ENCODE measurements around the gene PTPN6.
A peak's percentile ranks its signal among the peaks of the same experiment; 100 is the strongest.

The PTPN6 gene

DNA sequence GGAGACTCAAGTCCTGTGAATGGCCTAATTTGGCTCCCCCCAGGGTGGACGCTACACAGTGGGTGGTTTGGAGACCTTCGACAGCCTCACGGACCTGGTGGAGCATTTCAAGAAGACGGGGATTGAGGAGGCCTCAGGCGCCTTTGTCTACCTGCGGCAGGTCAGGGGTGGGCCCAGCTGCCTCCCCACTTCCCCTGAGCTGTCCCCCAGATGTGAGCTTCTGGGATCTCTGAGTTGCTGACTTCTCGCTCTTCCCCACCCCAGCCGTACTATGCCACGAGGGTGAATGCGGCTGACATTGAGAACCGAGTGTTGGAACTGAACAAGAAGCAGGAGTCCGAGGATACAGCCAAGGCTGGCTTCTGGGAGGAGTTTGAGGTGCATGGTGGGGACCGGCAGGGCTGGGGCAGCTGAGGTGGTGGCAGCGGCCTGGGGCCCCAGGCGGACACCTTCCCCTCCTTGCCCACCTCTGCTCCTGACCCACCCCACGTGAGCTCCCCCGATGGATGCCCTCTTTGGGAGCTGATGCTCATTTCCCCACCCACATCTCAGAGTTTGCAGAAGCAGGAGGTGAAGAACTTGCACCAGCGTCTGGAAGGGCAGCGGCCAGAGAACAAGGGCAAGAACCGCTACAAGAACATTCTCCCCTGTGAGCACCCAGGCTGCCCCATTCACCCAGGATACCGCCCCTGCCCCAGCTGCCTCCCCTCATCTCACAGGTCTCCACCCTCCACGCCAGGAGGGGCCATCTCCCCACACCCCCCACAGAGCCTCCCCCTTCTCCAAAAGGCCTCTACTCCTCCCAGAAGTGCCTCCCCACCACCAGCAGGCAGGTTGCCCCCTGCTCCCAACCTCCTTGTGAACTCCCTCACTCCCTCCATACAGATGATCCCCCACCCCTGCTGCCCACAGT is 4.2 kb downstream of the PTPN6 start:
- no peak for FAIRE-seq

DNA sequence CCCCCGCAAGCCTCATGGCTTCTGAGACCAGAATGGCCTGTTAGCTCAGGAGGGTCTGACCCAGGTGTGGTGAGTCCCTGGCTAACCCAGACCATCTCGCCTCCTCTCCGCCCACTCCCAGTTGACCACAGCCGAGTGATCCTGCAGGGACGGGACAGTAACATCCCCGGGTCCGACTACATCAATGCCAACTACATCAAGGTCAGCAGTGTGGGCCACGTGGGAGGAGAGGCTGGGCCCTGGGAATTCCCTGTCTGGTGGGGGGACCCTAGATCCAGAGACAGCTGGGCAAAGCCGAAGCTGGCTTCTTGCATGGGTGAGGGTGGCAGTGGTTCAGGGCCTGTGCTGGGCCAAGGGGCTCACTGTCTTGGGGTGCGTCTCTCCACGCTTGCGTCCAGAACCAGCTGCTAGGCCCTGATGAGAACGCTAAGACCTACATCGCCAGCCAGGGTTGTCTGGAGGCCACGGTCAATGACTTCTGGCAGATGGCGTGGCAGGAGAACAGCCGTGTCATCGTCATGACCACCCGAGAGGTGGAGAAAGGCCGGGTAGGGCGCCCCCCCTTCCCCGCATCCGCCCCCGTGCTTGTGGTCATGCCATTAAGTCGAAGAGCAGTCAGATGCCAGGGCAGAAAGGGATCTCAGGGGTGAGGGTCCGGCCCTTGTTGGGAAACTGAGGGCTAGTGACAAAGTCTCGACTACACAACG is 5.0 kb downstream of the PTPN6 start:
- FAIRE-seq (peak; percentile 20), DNase-seq (ENCODE audit: low spot score) (no peak)

More for the DNA sequence above, 4.2 kb downstream of the PTPN6 start:
- DNase-seq (ENCODE audit: low spot score) = no peak

DNA sequence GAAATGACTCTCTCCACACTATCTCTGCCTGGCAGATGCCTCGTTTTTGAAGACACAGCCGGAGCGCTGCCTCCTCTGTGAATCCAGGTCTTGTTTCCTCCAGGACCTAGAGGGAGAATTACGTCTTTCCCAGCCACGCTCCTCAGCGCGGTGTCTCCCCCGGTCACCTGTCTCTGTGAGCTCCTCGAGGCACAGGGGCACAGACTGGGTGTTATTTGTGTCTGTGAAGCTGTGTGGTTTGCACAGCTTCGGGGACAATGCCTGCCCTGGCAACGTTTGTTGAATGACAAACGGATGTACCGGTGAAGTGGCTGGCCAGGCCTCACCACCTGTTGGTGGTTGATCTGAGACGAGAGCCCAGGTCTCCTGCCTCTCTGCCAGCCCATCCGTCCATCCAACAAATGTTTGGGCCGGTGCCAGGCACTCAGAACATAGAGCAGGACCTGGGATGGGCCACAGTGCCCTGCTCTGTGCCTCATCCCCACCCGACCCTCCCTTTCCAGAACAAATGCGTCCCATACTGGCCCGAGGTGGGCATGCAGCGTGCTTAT is 6.1 kb downstream of the PTPN6 start:
- FAIRE-seq (peak; percentile 53), DNase-seq (ENCODE audit: low spot score) (no peak)

DNA sequence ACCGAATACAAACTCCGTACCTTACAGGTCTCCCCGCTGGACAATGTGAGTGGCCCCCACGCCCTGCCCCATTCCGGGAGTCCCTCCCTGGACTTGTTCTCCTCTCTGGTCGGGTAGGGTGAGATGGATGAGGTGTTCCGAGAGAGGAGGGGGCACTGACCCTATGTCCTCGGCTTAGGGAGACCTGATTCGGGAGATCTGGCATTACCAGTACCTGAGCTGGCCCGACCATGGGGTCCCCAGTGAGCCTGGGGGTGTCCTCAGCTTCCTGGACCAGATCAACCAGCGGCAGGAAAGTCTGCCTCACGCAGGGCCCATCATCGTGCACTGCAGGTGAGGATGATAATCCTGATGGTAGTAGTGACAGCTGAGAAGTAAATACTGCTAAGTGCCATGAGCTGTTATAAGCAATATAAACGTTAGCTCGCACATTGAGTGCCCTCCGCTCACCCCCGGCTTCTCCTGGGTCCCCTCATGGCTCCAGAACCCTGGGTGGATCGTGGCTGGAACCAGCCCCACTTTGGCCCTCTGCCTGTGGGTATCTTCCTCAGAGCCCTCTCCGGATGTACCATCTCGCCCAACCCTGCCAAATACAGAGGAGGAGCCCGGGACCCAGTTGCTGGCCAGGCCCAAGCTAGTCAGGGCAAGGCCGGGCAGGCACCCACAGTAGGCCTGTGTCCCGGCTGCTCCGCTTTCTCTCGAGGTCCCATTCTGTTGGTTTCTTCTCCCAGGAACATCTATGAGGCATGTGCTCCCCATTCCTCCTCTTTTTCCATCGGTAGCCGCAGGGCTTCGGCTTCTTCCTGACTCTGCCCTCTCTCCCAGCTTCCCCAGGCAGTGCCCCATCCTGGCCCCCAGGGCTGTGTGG is 6.8 kb downstream of the PTPN6 start:
- DNase-seq (ENCODE audit: low spot score) (no peak), FAIRE-seq (no peak)

DNA sequence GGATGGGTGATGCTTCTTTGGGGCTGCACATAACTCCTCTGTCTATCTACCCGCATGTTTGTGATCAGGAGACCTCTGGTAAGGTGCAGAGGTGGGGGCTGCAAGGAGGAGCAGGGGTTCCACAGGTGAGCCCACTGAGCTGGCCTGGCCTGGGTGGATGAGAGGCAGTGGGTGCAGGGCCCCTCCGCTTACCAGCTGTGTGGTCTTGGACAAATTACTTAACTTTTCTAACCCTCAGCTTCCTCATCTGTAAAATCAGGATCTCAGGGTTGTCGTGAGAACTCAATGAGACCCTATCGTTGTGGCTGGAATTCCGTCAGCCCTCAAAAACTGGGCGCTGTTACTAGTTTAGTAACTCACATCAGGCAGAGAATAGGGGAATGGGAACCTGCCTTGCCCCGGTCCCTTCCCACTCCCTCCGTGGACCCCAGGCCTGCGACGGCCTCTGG is 7.5 kb downstream of the PTPN6 start:
- DNase-seq (ENCODE audit: low spot score) (no peak), FAIRE-seq (no peak)

DNA sequence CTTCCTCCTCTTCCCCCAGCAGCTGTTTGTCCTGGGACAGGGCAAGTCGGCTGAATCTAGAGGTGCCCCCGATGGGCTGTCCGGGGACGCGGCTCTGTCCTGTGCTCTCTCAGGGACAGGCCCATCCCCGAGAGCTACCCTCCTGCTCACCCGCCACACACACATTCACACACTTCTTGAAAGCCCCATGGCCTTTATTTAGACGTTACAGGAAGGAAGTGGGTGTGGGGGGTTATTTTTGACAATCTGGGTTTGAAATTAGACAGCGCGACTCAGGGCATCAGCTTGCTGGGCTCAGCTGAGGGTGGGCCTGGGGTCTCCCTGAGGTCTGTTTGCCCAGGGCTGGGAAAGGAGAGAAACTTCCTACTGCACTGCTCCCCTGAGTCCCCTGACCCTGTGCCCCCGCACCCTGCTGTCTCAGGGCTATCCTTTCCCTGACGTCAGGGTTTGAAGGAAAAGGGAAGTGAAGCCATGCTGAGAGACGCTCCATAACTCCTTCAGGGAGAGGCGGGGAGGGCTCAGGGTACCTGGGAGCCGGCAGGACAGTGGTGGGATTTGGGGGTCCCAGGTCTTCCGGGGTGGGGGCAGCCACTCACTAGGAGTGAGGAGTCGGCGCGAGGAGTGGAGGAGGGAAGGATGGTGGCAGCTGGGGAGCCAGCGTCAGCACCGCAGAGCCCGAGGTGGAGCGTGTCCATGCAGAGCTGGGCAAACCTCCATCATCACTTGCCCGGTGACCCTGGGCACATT is 8.1 kb downstream of the PTPN6 start:
- FAIRE-seq (no peak), DNase-seq (ENCODE audit: low spot score) (no peak)

DNA sequence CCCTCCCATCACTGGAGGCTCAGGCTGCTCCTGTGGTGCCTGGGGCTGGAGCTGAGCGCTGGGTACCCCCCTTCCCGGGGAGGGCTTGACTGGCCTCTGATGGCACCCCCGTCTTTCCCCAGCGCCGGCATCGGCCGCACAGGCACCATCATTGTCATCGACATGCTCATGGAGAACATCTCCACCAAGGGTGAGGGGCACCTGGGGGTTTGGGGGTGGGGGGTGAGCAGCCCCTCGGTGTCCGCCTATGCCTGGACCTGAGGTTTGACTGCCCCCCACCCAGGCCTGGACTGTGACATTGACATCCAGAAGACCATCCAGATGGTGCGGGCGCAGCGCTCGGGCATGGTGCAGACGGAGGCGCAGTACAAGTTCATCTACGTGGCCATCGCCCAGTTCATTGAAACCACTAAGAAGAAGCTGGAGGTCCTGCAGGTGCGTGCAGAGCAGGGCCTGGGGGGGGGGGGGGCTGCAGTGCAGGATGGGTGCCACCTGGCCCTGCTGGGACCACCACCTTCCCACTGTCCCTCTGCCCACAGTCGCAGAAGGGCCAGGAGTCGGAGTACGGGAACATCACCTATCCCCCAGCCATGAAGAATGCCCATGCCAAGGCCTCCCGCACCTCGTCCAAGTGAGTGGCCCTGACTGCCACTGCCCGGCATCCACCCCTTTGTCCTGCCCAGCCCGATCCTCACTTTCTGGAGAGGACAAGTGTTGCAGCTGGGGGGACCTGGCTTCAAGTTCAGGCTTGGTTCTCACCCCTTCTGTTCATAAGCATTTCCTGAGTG is 8.8 kb downstream of the PTPN6 start:
- peak; percentile 9 for FAIRE-seq

DNA sequence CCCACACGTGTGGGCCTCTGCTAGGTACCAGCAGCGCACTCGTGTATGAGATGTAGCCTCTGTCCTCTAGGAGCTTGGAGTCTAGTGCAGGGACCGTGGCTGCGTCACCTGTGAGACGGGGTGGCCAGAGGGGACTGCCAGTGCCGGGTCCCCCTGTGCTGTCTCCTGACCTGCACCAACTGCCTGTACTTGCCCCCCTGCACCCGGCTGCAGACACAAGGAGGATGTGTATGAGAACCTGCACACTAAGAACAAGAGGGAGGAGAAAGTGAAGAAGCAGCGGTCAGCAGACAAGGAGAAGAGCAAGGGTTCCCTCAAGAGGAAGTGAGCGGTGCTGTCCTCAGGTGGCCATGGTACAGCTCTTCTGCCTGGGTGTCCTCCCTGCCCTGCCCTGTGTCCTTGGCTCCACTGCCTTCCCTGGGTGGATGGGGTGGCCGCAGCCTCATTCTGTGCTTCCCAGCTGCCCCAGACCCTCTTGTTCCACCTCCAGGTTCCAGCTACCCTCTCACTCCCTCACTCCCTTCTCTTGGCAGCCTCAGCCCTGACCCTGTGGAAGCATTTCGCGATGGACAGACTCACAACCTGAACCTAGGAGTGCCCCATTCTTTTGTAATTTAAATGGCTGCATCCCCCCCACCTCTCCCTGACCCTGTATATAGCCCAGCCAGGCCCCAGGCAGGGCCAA is 9.6 kb downstream of the PTPN6 start:
- FAIRE-seq (no peak), DNase-seq (ENCODE audit: low spot score) (no peak)

More for the DNA sequence above, 8.8 kb downstream of the PTPN6 start:
- no peak for DNase-seq (ENCODE audit: low spot score)

DNA sequence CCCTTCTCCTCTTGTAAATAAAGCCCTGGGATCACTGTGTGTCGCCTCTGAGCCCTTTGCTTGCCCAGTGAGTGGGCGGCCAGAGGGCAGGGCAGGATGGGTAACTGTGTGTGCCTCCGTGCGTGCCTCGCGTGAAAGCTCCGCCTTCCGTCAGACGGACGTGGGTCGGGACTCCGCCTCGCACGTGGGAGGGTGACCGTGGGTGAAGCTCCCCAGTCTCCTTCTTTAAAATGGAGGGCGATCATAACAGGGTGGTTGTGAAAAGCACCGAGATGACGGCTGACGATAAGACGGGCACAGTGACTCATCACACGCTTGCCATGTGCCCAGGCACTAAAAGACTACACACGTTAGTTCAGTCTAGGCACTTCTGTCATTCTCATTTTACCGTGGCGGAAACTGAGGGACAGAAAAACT is 10.1 kb downstream of the PTPN6 start:
- peak; percentile 32 for FAIRE-seq
- peak; percentile 52 for DNase-seq (ENCODE audit: low spot score)

DNA sequence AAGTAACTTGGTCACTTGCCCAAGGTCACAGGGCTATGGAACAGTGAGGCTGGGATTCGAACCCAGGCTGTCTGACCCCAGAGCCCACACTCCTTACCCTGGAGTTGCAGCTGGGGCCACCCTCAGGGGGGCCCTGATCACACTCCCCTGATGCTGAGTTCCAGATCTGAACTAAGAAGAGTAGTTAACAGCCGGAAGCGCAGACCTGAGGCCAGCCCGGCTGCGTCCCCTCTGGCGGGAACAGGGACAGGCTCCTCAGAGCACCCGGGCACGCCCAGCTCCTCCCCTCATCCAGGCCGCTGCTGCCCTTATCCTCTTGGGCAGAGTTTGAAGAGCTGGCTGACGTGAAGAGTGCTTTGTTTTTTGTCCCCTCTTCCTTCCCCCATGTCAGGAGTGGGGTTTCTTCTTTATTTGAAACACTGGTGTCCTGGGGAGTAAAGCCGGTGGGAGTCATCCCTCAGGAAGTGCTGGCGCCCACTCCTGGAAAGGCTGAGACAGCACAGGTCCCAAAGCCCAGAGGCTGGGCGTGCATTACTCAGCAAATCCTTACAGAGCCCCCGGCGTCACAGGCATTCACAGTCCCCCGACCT is 10.6 kb downstream of the PTPN6 start:
- FAIRE-seq (peak; percentile 67), DNase-seq (ENCODE audit: low spot score) (peak; percentile 76)

DNA sequence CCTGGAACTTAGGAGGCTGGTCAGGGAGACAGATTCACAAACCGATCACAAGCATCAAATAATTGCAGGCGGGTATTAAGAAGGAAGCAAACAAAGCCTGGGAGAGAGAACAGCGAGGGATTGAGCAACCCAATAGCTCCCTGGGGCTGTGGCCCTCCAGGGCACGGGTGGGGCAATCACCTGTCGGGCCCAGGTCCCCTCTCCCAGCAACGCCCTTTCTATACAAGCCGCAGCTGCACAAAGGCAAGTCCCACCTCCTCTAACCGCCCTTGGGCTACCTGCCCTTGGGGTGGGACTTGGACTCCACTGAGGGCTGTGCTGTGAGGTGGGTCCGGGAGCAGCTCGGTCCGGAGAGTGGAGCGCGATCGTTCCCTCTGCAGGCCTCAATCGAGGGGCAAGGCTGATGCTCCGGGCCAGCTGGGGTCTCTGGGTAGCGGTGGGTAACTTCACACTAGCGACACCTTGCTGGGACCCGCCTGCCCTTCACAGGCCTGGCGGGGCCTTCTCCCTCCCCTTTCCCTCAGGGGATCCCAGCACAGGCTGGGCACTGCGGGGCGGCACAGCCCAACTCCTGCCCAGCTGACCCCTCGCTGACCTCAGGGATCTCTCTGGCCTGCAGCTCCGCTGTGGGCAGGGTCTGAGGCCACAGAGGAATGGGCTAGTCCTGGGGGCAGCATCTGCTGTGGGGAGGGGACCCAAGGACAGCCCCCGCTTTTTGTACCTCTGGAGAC is 11.3 kb downstream of the PTPN6 start:
- DNase-seq (ENCODE audit: low spot score) = no peak
- FAIRE-seq = no peak

DNA sequence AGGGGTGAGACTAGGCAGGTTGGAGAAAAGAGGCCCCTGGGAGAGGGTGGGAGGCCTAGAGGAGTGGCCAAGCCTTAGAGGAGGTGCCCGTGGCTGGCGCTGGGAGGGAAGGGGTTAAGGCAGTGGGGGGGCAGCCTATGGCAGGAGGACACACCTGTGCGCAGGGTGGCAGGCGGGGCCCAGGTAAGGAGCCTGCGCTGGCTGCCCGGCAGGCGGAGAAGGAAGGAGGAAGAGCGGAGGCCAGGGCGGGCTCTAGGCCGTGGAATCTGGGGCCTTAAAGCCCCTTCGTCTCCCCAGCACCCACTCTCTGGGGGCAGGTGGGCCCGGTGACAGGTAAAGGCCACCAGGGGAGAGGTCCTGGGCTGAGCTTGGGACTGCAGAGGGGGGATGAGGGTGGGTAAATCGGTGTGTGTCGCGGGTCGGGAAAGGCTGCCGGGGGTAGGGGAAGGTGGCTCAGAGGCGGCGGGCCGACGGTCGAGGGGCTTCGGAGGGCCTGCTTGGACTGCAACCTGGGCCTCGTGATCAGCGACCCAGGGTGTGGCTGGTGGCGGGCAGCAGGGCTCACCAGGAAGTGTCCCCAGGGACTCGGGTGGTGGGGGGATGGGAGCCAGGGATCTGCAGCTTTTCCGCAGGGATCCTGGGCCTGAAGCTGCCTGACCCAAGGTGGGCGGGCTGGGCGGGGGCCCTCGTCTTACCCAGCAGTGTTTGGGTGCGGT is 12.0 kb downstream of the PTPN6 start:
- FAIRE-seq (no peak), DNase-seq (ENCODE audit: low spot score) (no peak)

DNA sequence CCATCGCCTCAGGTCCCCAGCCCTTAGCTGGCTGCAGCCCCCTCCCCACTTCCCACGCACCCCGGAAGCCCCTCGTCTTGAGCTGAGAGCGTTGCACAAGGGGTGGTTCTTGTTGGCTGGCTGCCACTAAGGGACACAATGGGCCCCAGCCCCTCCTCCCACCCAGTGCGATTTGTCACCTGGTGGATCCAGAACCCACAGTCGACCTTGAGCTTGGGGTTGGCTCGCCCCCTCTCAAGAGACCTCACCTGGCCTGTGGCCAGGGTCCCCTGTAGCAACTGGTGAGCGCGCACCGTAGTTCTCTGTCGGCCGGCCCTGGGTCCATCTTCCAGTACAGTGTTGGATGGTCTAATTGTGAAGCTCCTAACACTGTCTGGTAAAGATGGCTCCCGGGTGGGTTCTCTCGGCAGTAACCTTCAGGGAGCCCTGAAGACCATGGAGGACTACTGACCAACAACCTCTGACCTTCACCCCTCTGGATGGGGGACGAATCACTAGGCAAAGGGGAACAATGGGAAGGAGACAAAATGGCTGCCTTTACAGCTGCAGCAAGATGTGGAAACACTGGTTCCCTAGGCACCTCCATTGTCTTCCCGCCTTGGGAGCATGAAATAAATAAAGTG is 12.7 kb downstream of the PTPN6 start:
- FAIRE-seq = no peak
- DNase-seq (ENCODE audit: low spot score) = no peak

DNA sequence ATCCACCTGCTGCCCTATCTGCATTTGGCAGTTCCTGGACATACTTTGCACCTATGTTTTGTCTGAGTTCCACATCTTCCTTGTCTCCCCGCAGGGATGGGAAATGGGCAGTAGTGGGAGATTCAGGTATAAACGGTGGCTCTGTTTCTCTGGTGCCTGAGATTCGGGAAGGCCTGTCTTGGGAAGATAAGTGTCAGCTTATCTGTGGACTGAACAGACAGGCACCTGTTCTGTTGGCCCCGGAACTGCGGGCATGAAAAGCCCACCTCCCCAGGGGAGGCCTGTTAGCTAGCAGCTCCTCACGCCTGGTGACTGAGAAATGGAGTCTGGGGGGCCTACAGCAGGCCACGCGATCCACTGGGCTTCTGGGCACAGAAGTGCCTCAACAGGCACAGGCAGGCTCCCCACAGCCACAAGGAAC is 13.5 kb downstream of the PTPN6 start:
- DNase-seq (ENCODE audit: low spot score) = no peak
- FAIRE-seq = no peak

DNA sequence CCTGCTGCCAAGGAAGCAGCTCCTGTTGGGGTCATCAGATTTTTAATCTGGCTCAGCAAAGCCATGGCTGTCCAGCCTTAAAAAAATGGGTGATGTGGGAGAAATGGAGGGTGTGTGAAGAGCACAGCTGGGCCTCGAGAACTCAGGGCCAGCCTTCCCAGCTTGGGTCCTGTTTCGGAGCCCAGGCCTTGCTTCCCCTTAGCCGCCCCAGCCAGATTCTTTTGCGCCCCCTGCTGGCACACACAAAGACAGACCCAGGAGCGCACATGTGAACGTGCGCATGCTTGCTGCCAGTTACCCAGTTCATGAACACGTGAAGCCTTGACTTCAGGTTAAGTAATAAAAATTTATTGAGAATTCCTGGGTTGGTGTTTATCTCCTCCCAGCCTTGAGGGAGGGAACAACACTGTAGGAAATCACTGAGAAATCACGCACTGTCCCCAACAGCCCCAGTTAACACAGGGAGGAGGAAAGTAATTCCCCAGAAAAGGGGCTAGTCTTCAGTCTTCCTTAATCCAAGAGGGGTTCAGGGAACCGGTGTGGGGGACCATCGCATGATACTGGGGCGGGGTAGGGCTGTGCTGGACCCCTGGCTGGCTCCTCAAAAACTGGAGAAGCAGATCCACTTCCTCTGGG is 14.0 kb downstream of the PTPN6 start:
- FAIRE-seq (no peak), DNase-seq (ENCODE audit: low spot score) (peak; percentile 81)

DNA sequence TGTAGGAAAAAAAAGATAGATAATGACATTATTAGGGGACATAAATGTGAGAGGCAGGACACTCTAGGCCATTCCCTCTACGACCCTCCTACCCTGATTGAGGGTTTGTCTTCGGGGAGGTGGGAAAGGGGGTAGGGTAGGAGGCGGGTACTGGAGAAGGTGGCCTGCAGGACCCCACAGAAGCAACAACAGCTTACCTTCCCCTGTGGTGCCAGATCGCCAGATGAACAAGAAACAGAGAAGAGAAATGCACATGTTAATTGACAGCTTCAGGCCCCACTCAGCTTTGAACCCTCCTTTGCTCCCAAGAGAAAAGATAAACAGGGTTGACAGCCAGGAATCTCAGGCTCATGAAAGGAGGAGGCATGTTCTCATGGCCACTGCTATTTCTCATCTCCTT is 14.6 kb downstream of the PTPN6 start:
- DNase-seq (ENCODE audit: low spot score) (no peak), FAIRE-seq (no peak)
